NCI-H2029 treated with DMSO at 0.1 percent for 48 hours (cell line): ENCODE measurements around the gene C1QTNF5.
A peak's percentile ranks its signal among the peaks of the same experiment; 100 is the strongest.

Experiments
- DNase-seq: peaks from one replicate; lab custom pipeline; 2025; lab: John Stamatoyannopoulos, UW

The C1QTNF5 gene

DNA sequence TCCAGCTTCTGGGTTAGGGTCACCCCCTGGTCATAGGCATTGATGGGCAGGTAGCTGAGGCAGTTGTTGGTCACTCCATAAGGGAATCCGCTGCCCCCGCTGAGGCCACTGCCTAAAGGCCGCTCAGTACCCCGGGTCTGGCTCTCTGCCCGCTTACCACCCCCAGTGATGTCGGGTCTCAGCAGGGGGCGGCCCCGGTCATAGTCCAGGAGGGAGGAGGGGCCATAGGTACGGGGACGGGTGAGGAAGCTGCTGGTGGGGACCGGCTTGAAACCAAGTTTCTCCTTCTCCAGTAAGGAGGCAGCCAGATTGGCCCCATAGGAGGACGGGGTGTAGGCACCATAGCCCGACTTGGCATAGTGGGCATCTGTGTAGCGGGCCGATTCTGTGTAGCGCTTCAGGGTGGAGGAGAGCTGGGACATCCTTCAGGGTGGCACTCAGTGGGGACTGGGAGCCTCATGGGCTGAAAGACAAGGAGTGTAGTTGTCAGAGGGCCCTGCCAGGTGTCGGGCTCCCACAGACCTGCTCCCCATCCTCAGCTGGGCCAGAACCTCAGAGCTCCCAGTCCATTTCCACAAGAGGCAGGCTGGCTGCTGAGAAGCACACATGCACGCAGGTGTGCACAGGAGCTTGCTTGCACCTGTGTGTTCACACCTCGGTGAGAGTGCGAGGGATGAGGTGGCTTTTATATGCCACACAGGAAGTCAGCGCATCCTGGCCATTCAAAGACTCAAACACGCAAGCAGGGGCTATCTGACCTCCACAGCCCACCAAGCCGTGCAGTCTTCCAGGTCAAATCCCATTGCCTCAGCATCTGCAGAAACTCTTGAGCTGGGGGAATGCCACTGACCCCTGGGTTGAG, 32.6 kb upstream of the C1QTNF5 start:
- no peak for DNase-seq

DNA sequence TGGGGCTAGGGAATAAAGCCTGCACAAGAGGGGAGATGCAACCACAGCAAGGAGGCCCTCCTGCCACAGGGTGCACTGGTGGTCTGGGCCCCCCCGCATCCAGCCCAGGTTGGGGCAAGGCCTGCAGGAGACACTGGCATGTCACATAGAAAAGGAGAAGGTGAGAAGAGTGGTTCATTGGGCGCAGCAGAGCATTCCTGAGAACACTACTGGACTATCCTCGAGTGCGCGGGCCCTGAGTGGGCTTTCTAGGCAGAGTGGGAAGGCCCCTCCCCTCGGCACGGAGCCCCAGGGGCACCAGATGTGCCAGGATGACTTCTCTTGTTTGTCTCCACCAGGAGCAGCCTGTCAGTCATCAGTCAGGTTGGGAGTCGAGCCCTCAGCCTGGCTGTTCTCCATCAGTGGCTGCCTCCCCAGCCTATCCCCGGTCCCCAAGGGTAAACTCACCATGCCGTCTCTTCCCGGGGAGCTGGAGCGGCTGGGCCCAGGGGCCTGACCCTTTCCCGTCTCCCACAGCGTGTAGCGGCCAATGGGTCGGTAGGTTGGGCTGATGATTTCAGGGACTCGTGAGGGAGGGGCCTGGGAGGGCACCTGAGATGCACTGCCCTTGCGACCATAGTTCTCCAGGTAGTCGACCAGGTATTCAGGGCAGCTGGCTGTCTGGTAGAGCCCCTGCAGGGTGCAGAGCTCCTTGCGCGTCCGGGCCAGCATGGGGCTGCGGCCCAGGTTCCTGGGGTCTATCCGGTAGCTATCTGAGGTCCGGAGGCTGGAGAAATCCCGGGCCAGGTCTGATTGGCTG, 31.8 kb upstream of the C1QTNF5 start:
- DNase-seq: no peak

DNA sequence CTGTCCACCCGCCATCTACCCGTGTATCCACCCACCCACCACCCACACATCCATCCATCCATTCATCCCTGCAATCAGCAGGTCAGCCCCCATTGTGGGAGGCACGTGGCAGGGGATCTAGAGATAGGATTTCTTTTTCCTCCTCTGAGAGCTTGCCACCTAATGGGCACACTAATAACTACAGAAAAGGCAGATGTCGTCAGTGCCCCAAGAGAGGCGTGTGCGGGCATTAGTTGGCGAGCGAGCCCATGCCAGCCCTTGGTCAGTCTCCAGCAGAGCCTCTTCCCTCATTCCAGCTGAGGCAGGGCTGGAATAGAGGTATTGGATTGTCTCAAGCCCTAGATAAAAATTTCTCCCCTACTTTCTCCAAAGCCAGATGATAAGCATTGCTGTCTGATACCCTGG, 31.1 kb upstream of the C1QTNF5 start:
- no peak for DNase-seq

DNA sequence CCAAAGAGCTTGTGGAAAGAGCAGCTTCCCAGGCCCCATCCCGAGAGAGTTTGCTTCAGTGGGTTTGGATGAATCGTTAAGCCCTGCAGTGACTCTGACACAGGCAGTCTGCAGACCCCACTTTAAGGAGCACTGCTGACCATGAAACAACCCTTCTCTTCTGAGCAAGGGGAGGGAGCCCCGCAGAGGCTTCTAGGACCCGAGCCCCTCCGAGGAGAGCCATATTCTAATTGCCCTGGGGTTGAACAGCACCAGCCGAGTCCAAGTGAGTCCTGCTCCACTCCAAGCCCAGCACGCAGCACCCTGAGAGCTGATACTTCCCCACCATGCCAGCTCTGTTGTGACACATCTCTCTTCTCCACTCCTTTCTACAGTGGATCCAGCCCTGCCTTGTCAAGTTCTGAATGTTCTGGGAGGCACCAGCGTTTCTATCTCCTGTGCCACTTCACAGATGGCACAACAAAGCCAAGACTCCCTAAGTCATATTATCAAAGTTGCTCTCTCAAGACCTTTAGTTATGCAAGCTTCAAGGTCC, 30.5 kb upstream of the C1QTNF5 start:
- no peak for DNase-seq

- DNase-seq: no peak
Observed at GRCh38 chr11:119370486-119371046, 29.9 kb upstream of the C1QTNF5 start.

DNA sequence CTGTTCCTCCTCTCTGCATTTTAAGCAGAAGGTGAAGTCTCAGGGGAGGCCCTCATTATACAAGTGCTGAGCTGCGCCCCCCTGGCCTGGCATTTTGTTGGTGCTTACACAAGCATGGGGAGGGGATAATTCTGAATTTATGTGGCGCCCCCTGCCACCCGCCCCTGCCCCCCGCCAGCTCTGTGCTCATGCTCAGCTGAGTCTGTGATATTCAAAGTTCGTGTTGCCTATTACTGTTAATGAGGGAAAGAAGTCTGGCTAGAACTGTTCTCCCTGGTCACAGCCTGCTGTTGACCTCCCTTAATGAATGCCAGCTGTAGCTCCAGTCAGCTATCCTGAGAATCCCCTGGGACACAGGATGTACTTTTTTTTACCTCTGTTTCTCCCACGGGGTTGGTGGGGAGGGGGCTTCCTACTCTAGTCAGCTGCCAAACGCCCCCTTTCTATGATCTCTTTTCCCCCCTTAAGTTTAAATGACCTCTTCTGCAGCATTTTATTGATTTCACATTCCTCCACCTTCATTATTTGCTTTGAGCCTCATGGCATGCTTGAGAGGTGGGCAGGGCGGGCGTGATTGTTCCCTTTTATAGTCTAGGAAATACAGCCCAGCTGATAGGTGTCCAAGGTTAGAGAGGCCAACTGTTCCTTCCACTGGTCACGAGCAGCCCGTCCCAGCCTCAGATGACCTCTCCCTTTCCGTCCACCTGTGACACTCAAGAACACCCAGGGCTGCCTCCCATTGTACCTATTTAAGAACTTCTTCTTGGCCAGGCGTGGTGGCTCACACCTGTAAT, 28.6 kb upstream of the C1QTNF5 start:
- no peak for DNase-seq

DNA sequence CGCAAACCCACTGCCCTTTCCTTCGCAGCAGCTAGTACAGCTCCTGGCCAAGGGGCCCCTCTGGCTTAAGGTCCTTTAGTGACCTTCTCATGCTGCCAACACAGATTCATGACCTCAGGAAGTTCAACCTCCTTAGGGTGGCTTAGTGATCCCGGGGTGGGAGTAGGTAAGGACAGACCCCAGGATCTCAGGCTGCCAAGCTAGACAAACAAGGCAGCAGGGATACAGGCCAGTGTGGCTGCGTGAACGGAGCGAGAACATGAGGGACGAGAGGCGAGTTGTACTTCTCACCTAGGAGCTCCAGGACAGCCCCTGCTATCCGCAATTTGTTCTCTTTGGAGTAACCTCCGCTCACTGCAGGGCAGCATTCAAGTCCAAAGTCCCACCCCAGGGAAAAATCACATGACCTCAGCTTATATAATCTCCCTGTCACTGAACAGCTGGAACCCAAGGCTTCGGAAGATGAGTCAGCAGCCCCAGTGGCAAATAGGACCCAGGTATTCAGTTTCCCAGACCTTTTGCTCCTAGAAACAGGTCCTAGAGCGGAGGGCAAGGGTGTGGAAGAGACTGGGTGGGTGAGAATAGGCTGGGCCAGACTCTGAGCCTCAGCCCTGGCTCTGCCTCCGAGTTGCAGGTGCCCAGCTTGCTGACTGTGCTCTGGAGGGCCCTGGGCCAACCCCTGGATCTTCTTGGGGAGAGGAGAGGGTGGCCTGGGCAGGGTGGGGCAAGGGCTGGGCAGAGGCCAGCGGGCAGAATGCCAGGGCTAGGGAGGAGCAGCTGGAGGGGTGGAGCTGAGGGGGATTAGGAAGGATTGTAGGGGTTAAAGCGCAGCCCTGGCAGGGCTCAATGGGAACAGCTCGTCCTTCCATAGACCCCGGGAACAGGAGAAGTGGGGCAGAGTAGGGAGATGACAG, 27.7 kb upstream of the C1QTNF5 start:
- DNase-seq: peak; percentile 34

- DNase-seq: no peak
Observed at GRCh38 chr11:119367661-119368120, 27.0 kb upstream of the C1QTNF5 start.

- DNase-seq: no peak
Observed at GRCh38 chr11:119366690-119367620, 26.3 kb upstream of the C1QTNF5 start.

DNA sequence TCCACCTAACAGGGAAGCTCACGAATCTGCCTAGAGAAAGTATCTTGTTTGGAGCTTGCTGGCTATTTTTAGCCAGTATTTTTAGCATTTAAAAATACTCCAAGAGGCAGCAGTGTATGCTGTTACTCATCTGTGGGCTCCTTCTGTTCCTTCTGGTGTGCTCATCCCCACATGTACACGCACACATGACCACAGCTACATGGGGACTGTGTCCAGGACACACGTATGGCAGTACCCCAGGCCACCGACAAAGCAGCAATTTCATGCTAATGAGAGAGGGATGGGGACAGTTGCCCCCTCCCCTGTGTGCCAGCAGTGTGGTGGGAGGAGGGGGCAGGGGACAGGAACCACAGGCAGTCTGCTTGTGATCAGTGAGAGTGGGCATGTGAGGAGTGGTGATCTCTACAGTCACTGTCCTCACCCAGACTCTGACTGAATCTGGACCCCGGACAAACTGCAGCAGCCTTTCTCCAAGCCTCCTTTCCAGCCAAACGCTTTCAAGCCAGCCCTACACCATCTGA, 24.4 kb upstream of the C1QTNF5 start:
- no peak for DNase-seq

DNA sequence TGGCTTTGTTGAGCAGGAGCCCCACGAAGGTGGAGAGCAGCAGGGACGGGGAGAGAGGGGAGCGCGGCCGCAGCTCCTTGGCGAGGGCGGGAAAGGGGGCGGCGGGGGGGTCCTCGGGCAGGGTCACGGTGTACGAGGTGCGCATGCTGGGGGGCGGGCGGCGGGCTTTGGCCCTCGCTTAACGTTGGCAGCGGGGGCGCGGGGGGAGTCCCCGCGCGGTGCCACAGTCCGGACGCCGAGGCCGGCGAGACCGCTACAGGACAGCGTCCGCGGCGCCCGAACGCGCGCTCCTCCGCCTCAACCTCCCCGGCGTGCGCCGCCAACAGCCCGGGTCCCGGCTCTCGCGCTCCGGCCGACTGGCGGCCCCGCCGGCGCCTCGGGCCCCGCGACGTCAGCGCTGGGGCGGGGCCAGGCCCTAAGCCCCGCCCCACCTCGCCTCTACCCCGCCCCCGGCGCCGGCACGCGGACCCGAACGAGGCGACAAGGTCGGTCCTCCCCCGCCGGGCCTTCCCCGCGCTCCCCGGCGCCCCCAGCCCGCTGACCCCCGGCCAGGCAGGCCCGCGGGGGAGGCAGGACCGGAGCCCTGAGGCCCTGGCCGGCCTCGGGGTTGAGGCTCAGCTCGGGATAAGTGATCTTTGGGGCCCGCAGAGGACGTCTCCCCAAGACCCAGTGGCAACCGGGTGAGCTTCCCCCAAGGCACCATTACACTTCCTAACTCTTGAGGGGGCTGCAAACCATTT, 23.3 kb upstream of the C1QTNF5 start:
- no peak for DNase-seq

DNA sequence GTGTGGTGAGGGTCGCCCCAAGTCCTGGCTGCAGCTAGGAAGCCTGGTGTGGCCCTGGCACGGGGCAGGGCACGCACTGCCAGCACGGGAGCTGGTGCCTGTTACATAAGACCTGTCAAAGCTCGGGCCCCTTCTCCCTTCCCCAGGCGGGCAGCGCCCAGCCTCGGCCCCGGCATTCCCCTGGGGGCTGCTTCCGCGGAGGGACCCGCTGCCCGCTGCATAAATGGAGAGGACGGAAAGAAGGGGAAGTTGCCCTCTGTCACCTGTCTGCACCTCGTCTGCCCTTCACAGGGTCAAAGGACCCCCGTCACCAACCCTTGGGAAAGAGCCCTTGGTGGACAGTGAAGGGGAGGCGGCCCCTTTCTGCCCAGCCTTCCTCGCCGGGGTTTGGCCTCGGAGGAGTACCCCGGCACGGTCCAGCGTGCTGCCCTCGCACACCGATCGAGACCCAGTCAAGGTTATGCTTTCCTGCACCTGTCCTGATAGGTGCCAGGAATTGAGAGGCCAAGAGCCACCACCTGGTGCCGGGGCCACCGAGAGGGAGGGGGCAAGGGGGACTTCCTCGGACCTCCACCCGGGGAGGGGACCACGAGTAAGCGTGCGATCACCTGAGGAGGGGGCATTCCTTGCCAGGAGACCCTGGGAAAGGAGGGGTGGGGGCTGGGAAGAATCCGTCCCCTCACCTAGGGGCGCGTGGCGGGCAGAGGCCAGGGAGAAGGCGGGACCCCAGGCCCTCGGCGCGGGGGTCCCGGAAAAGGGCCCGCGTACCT, 22.6 kb upstream of the C1QTNF5 start:
- DNase-seq: no peak

DNA sequence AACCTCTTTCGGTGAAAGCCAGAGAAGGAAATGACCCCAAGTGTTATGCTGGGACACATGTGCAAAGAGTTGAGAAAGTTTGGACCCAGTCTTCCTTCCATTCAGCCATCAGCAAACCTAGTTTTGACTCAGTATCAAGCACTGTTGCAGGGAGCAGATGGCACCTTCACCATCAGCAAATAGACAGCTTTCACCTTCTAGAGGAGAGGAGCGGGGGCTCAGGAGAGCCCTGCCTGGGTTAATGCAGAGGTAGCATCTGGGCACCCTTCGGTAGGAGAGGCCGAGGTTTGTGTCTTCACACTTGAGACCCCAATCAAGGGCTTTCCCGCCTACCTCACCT, 22.0 kb upstream of the C1QTNF5 start:
- DNase-seq: no peak

DNA sequence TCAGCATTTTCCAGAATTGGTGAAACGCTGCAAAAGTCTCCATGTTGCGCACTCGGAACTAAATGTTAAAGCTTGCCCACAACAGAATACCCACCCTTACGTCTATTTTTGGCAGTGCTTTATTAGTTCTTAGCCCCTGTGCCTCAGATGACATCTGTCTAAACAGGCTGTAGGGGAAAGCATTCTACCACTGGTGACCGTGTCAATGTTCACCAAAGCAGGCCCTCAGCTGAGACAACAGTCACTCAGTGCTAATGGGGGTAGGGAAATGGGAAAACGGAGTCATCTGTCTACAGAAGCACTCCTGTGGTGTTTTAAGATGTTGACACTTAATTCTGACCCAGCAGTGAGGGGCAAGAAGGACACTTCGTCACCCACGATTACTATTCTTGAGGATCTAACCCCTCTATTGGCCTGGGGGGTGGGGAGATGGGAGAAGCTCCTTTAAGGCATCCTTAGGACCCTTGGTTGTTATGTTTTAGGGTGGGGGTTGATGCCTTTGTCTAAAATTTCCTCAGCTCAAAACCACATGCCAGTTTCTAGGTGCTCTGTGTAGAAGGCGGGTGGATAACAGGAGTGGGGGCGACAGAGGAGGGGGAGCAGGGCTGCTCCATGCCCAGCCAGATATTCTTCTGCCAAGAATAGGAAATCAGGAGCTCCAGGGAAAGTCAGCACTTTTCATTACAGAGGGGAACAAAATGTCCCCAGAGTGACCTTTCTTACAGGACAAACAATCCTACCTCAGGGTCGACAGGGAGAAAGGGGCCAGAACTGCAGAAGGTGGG, 21.4 kb upstream of the C1QTNF5 start:
- no peak for DNase-seq

- DNase-seq: peak; percentile 91
Observed at GRCh38 chr11:119361056-119361787, 20.5 kb upstream of the C1QTNF5 start.
